Measurements from ENCODE around the gene ZNF784.
A peak's percentile ranks its signal among the peaks of the same experiment; 100 is the strongest.

Gene ZNF784

DNA sequence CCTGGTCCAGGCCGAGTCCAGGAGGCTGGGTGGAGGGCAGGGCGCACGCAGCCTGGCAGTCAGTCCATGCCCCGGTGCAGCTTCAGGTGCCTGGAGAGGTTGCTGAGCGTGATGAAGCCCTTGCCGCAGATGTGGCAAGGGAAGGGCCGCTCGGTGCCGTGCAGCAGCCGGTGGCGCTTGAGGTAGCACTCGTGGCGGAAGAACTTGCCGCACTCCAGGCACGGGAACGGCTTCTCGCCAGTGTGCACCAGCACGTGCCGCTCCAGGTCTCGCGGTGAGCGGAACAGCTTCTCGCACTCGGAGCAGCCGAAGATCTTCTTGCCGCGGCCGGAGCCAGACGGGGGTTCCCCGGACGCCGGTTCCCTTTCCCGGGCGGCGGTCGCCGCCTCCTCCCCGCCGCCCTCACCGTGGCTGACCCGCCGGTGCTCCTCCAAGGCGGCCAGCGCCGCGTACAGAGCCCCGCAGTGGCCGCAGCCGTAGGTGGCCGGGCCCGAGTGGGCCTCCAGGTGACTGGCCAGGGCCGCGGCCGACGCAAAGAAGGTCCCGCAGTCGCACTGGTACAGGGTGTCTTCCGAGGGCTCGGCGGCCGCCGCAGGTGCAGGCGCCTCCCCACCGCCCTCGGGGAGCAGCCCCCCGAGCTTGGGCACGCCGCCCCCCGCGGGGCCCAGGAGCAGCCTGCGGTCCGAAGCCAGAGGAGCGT lies 31.8 kb downstream of the ZNF784 start:
- DNase-seq (ENCODE audit: low spot score): no peak
- Histone ChIP-seq H3K27ac (no peak overlapping the region), H3K4me3 (no peak overlapping the region)
- TF ChIP-seq, protein P1, sequence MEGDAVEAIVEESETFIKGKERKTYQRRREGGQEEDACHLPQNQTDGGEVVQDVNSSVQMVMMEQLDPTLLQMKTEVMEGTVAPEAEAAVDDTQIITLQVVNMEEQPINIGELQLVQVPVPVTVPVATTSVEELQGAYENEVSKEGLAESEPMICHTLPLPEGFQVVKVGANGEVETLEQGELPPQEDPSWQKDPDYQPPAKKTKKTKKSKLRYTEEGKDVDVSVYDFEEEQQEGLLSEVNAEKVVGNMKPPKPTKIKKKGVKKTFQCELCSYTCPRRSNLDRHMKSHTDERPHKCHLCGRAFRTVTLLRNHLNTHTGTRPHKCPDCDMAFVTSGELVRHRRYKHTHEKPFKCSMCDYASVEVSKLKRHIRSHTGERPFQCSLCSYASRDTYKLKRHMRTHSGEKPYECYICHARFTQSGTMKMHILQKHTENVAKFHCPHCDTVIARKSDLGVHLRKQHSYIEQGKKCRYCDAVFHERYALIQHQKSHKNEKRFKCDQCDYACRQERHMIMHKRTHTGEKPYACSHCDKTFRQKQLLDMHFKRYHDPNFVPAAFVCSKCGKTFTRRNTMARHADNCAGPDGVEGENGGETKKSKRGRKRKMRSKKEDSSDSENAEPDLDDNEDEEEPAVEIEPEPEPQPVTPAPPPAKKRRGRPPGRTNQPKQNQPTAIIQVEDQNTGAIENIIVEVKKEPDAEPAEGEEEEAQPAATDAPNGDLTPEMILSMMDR (IDR thresholded peaks at IDR 0.05): no peak

DNA sequence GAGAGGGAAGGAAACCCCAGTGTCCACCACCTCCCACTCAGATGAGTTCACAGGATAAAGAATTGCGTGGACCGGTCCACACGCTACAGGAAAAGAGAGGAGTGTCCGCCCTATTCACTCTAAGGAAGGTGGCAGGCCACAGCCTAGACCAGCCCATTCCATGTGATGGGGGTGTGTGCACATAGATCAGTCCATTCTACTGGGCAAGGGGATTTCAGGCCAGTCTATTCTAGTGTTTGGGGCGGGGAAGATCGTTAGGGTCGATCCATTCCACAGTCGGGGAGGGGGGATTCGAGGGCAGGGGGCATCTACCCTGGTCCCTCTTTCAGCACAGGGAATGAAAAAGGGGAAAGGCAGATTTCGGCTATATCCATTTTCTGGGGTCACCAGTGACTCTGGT lies 32.8 kb downstream of the ZNF784 start:
- TF ChIP-seq, protein P1 (IDR thresholded peaks at IDR 0.05): no peak
- DNase-seq (ENCODE audit: low spot score): no peak
- H3K4me3 ChIP-seq: no peak overlapping the region
- H3K27ac ChIP-seq: no peak overlapping the region

DNA sequence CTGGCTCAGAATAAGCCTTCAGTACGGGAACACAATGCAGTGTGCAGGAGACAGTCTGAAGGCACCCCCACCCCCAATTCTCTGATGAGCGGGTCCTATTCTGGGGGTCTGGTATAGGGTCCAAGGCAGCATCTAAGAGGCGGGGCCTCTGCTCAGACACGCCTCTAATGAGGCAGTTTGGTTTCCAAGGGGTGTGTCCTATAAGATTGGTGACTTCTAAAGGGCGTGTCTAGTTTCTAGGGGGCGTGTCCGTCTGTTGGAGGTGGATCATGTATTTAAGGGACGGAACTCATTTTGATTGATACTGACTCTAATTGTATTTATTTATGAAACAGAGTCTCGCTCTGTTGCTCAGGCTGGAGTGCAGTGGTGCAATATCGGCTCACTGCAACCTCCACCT lies 33.7 kb downstream of the ZNF784 start:
- Histone ChIP-seq H3K27ac (no peak overlapping the region), H3K4me3 (no peak overlapping the region)
- TF ChIP-seq, protein P1 (IDR thresholded peaks at IDR 0.05): no peak
- no peak for DNase-seq (ENCODE audit: low spot score)

DNA sequence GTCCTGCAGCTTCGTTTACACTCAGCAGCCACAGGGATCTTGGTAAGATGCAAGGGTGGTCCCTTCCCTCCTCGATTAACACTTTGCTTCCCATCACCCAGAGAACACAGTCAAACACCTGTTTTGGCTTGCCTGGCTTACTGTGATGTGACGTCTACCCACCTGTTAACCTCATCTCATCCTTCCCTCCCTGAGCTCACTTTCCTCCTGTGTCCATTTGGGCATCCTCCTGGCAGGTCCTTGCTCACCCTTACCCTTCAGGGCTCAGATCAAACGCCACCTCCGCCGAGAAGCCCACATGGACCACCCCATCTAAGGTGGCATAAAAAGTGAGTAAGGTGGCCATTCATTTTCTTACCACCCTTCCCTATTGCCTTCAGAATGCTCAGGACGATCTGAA lies 34.3 kb downstream of the ZNF784 start:
- H3K4me3 ChIP-seq: no peak overlapping the region
- H3K27ac ChIP-seq: no peak overlapping the region
- no peak for DNase-seq (ENCODE audit: low spot score)
- TF ChIP-seq, protein P1 (IDR thresholded peaks at IDR 0.05): no peak

DNA sequence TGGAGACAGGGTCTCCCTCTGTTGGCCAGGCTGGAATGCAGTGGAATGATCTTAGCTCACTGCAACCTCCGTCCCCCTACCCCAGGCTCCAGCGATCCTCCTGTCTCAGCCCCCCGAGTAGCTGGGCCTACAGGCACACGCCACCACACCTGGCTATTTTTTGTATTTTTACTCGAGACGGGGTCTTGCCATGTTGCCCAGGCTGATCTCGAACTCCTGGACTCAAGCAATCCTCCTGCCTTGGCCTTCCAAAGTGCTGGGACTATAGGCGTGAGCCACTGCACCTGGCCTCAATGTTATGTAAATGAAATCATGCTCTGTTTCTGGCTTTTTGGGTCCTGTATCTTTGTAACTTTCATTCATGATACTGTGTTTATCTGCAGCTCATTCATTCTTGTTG lies 35.6 kb downstream of the ZNF784 start:
- H3K4me3 ChIP-seq: no peak overlapping the region
- no peak overlapping the region for H3K27ac ChIP-seq
- no peak for DNase-seq (ENCODE audit: low spot score)
- TF ChIP-seq, protein P1 (IDR thresholded peaks at IDR 0.05): no peak

DNA sequence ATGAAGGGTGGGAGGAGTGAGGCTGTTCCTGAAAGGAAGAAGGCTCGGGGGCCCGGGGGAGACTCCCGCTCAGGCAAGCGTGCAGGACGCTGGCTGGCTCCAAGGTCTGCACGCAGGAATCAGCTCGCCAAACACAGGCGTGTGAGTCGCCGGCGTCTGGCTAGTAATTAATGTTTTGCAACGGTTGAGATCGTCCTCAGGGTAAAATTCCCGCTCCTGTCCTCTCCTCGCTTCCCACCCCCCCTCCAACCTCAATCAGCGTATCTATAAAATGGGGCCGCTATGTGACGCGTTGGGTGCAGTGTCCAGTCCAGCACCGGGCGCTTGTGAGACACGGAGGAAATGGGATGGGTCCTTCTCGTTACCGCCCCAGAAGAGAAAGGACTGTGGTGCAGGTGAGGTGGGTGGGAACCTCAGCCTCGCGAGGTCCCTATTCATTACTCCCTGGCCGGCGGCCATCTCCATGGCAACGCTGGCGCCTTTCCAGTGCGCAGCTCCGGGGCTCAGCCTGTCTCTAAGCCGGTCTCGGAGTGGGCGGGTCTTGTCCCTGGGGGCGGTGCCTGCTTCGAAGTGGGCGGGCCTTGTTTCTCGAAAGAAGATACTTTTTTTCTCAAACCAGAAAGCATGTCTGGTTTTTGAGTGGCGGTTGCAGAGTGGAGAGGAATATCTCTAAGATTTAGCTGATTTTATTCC lies 37.2 kb downstream of the ZNF784 start:
- Histone ChIP-seq H3K27ac (peak overlapping the region in 1 of 2 donors; percentile 27), H3K4me3 (peak overlapping the region; percentile 63)
- peak; percentile 89 for DNase-seq (ENCODE audit: low spot score)
- TF ChIP-seq, protein P1 (IDR thresholded peaks at IDR 0.05): no peak

All from coronary artery (tissue), 2 donors.